SH-SY5Y (cell line): Measurements from ENCODE around the gene CLRN2.

Experiments used
- GATA2 ChIP-seq: IDR thresholded peaks from 2 replicates; pipeline ENCODE4 v1.6.1; 2011; ENCODE audit warnings: mild to moderate bottlenecking, low read depth, low read length
- GATA3 ChIP-seq: IDR thresholded peaks from 2 replicates; pipeline ENCODE4 v1.6.1; 2011; ENCODE audit warnings: low read depth, mild to moderate bottlenecking, low read length, moderate library complexity

Gene CLRN2

DNA sequence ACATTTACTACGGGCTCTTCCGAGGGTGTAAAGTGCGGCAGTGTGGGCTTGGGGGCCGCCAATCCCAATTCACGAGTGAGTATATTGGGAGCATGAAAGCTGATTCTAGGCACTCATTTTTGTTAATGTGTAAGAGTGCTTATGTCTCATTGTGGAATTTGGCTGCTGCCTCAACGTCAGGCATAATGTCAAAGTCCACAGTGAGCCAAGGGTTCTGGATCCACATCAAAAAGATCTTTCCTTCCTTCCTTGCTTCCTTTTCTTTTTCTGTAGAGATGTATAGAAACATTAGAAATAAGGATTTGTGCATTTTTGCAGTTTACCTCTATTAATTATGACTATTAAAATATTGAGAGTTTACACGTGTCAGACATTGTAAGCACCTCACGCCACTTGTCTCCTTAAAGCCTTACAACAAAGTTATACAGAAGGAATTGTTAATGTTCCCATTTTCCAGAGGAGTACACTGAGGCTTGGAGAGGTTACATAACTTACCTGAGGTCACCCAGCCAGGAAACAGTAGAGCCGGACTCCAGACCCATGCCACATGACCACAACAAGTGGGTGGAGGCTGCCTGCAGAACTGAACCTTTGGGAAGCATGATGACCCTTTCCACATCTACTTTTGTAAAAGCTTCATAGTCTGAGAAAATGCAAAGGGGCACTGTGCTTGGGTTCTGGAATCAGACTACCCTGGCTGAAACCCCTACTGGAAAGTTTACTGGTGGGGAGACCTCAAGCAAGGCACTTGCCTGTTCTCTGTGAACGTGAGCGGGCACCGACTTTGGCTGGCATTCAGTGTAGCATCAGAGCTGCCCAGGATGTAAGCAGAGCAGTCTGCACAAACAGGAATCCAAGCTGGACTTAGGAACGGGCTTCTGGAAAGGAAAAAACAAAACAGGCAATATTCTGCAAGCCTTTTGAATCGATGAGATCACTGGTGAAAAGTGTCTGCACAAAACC is 761 bp downstream of the CLRN2 start:
- TF ChIP-seq GATA2 = no peak
- TF ChIP-seq GATA3 = no peak

DNA sequence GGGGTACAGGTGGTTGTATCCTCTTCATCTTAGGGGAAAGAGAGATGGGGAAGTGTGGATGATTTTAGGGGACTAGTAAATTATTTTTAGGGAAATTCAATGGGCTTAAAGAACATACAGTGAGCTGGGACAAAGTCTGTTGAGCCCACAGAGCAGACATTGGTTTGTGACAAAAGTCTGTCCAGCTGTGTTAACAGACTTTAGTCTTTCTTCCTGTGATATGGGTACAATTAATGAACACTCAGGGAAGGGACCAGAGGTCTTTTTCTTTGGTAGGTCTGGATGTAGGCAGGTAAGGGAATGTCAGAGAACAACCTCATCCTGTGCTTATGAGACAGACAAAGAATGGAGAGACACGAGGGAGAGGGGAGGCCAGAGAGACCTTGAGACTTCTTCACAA is 2.0 kb downstream of the CLRN2 start:
- no peak for TF ChIP-seq GATA2
- TF ChIP-seq GATA3 = no peak

DNA sequence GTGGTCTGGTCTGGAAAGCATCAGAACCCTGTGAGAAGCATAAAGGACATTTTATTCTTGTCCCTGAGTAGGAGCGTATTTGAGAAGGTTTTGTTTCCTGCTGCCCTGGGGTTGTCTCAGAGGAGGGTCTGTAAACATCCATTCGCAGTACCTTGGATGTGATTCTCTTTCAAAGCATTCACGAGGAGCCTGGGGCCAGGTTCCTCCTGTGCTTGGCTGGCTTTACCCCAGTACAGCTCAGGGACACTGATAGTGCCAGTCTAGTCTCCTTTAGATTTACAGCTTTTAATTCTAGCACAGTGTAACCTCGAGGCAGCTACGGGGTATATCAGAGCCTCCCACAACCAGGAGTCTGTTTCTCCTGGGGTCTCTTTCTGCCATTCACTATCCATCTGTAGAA is 2.7 kb downstream of the CLRN2 start:
- TF ChIP-seq GATA3 = no peak
- TF ChIP-seq GATA2 = no peak

DNA sequence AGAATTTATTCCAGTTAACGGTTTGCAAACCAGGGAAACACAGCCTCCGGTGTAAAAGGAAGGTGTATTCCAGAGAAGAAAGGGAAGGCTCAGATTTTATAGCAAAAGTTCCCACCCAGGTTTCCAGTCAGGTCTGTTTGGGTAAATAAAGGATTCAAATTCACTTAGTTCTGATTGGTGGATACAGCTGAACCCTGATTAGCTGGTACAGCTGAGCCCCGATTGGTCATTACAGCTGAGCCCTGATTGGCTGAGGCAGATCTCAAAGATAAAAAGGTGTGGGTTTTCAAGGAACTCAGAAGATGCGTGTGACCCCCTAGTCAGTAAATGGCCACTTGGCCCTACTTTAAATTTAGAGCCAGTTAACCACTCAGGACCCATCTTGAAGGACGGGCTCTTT is 6.6 kb downstream of the CLRN2 start:
- TF ChIP-seq GATA2 (no peak), GATA3 (no peak)

DNA sequence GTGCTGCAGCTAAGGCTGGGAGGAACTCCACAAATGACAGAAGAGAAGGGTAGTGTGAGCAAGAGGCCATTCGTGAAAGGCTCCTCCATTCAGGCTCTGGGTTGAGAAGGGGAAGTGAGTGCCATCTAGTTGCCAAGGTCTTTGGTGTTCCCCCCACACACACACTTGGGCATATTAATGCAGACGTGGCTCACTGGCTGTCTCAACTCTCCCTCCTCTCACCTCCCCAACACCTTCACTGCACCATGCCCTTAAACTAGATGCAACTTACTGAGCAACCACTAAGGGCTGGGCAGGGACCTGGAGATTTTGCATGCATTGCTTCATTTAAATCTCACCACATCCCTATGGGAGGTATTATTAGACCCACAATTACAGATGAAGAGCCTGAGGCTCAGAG is 8.7 kb downstream of the CLRN2 start:
- TF ChIP-seq GATA3 = no peak
- TF ChIP-seq GATA2 = no peak

DNA sequence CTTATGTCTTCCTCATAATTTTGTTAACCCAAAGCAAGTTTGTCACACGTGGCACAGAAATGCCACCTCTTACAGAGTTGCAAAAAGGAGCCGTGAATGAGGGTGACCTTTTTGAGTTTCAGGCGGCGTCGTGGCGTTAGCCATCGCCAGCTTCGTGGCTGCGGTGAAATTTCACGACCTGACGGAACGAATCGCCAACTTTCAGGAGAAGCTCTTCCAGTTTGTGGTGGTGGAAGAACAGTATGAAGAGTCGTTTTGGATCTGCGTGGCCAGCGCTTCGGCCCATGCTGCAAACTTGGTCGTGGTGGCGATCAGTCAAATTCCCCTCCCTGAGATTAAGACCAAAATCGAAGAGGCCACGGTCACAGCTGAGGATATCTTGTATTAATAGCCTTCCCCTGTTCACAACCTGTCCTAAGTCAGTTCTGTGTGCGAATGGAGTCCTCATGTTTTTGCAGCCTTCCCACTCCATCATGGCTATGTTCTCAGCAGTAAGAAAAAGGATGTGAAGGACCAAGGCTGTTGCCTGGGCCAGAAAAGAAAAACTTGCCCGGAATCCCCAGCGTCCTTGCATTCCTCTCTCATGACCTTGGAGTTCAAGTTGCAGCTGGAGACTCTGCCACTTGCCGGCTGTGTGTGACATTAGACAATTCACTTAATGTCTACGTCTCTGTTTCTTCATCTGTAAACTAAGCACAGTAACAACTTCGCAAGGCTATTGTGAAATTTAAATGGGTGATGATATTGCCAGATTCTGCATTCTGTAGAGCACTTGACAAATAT is 11.9 kb downstream of the CLRN2 start:
- TF ChIP-seq GATA3 (no peak), GATA2 (no peak)

DNA sequence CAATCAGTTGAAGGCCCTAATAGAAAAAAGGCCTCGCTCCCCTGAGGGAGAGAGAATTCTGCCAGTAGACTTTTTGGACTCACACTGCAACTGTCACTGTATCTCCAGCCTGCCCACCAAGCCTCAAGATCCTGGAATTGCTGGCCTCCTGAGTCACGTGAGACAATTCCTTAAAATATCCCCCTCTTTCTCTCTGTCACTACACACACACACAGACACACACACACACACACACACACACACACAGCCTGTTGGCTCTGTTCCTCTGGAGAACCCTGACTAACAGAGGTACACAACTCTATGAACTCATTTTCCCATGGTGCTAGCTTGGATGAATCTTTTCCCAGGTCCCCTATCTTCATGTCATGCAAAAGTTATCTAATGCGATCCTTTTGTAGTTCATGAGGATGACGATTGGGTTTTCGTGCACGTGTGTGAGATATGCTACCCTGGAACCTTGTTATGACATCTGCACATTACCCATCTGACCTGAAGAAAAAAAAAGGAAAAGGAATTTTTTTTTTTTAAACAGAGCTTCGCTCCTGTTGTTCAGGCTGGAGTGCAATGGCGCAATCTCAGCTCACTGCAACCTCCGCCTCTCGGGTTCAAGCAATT is 13.7 kb downstream of the CLRN2 start:
- no peak for TF ChIP-seq GATA3
- no peak for TF ChIP-seq GATA2

DNA sequence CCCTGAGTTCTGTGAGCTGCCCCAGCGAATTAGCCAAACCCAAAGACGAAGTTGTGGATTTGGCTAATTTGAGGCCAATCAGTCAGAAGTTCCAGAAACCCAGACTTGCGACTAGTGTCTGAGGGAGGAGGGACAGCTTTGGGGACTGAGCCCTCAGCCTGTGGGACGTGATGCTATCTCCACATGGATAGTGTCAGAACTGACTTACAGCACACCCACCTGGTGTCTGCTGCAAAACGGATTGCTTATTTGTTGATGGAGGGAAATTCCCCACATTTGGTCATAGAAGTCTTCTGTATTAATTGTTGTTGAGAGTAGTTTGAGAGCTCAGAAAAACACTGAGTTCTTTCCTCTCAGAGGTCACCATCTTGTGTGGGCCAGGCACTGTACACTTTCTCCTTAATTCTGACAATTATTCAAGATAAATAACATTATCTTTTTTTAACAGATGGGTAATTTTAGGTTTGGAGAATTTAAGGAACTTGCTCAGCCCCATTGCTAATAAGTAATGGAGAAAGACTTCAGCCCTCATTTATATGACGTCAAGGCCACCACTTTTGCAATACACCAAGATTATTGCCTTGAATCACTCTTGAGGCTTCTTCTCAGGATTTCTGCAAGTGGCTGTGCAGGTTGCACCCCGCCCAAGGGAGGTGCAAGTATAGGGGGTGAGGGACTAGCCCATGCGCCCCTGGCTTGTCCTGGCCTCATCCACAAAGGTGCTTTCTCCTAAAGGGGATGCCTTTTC is 16.7 kb downstream of the CLRN2 start:
- TF ChIP-seq GATA2 (no peak), GATA3 (no peak)

DNA sequence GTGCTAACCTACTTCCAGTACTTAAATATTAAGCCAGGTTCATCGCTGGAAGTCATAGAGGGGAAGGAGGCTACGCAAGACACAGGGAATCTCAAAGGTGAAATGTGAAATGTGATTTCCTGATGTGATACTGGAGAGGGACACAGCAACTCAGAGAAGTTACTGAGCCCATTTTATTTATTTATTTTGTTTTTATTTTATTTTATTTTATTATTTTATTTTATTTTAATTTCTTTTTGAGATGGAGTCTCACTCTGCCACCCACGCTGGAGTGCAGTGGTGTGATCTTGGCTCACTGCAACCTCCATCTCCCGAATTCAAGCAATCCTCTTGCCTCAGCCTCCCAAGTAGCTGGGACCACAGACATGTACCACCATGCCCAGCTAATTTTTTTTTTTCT is 19.7 kb downstream of the CLRN2 start:
- no peak for TF ChIP-seq GATA2
- no peak for TF ChIP-seq GATA3

DNA sequence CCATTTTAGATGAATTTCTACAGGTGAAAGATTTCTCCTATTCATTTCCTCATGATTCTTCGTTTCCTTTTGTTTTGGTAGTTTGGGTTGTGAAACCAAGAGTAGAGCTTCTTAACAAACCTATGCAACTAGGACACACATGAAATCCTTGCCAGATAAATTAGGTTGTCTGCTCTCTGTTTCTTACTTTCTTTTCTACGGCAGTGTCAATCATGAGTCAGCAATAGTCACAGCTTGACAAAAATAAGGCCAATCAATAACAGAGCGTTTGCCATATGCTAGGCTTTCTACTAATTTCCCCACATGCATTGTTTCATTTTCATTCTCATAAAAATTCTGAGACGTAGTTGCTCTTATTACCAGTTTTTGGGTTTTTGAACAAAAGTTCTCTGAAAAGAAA is 20.3 kb downstream of the CLRN2 start:
- no peak for TF ChIP-seq GATA3
- no peak for TF ChIP-seq GATA2

DNA sequence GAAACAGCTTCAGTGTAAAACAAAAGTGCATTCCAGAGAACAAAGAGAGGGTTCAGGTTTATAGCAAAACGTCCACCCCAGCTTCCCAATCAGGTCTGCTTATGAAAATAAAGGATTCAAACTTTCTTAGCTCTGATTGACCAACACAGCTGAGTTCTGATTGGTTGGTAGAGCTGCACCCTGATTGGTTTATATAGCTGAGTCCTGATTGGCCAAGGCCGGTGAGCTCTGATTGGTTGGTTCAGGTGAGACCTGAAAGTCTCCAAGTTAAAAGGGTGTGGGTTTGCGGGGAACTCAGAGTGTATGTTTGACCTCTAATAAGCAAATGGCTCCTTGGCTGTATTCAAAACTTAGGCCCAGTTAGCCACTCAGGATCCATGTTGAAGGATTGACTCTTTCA is 20.9 kb downstream of the CLRN2 start:
- TF ChIP-seq GATA3 = no peak
- TF ChIP-seq GATA2 = no peak

DNA sequence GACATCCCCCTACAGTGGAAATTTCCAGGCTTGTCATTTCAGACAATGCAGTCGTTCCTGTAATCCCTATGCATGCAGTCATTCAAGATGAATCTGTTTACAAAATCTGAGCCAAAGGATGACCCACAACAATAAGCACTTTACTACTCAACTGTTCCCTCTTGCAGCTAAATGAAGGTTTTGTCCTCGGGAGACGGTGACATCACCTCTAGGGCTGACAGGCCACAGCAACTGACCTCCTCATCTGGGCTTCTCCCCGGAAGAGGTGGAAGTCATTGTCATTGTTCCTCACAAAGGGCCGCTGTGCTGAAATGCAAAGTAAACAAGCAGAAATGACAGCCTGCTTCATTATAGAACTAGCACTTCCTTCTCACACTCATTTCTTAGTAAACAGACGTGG is 29.2 kb downstream of the CLRN2 start:
- TF ChIP-seq GATA3 = no peak
- no peak for TF ChIP-seq GATA2

DNA sequence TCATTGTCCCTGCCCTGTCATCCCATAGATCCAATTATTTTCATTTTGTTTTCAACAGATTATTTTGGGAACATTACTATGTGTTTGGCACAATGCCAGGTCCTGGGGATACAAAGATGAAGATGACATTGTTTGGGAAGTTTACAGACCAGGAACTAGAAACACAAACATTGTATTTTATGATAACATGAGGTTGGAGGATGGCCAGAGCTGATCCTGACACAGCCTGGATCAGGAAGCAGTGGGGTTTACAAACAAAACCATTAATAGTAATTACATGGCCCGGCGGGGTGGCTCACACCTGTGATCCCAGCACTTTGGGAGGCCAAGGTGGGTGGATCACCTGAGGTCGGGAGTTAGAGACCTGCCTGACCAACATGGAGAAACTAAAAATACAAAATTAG is 29.9 kb downstream of the CLRN2 start:
- TF ChIP-seq GATA3 (no peak), GATA2 (no peak)

DNA sequence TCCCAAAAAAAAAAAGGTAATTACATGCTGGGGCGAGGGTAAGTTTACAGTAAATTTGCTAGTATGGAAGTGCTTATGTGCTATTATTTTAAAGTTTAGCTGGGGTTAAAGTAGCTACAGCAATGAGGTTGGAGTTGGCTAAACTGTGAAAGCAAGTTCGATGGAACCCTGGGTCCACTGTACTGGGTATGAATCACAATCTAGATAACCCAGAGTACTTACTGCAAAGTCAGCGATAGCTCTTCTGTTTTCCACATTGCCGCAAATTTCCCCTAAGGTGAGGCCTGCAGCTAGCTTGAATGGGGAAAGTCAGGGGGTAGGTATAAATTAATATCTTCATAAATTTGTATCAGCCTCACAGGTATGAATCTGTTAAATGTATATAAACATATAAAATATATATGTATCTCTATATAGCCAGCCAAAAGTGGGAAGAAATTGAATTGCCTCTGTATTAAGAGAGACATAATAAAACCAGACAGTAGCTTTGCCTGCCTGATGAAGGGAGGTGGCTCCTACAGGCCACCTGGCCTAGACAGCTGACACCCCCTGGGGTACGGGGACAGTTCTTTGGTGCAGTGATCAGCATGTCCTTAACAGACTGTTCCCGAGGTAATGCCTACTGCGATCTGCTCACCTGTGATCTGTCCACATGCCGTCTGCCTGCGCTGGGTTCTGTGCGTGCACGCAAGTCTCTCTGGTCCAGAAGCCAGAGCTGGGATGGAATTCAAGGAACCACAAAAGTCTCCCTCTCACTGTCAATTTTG is 30.6 kb downstream of the CLRN2 start:
- no peak for TF ChIP-seq GATA3
- TF ChIP-seq GATA2 = no peak
